ENCODE results near the gene IQGAP3. TPM values are rescaled to one million over a fixed set of nuclear protein-coding genes. Genes with fewer than 3 reads are reported as not detected.
A peak's percentile ranks its signal among the peaks of the same experiment; 100 is the strongest.

IQGAP3 gene
- total RNA-seq, 2 donors from 2014 or later = 13.6 to 57.9 TPM

DNA sequence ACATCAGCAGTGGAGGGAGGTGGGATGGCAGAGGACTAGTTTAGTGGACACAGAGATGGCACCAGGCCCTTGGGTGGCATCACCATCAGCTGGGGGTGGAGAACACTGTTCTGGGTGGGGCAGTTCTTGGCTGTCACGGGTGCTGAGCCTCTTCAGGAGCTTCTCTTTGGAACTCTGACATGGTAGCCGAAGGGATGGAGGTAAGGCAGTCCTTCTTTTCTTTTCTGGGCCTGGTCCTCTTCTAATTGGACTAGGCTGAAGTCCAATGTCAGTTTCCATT is 63.5 kb downstream of the IQGAP3 start:
- no peaks in the 10 kb centered on the region for H3K27me3 ChIP-seq
- peak overlapping the region; percentile 48 to 70 for H3K9ac ChIP-seq (ENCODE audit: low read depth in 2 of 2, low read length in 2 of 2)
- H3K9me3 ChIP-seq = no peaks in the 10 kb centered on the region
- H3K36me3 ChIP-seq = no peaks in the 10 kb centered on the region
- no peak overlapping the region for H3K4me3 ChIP-seq
- DNase-seq = no peak
- H3K4me1 ChIP-seq = peaks cover 15% of the 10 kb centered on the region
- TF ChIP-seq, protein P1, sequence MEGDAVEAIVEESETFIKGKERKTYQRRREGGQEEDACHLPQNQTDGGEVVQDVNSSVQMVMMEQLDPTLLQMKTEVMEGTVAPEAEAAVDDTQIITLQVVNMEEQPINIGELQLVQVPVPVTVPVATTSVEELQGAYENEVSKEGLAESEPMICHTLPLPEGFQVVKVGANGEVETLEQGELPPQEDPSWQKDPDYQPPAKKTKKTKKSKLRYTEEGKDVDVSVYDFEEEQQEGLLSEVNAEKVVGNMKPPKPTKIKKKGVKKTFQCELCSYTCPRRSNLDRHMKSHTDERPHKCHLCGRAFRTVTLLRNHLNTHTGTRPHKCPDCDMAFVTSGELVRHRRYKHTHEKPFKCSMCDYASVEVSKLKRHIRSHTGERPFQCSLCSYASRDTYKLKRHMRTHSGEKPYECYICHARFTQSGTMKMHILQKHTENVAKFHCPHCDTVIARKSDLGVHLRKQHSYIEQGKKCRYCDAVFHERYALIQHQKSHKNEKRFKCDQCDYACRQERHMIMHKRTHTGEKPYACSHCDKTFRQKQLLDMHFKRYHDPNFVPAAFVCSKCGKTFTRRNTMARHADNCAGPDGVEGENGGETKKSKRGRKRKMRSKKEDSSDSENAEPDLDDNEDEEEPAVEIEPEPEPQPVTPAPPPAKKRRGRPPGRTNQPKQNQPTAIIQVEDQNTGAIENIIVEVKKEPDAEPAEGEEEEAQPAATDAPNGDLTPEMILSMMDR (IDR thresholded peaks at IDR 0.05) = no peak
- peak overlapping the region; percentile 50 for H3K27ac ChIP-seq
- intact Hi-C loops (cut with DNase I) = no loop called here

GRCh38 chr1:156508205-156508954 is 64.0 kb downstream of the IQGAP3 start:
- H3K27ac ChIP-seq = peak overlapping the region; percentile 50
- H3K4me1 ChIP-seq = peaks cover 15% of the 10 kb centered on the region
- H3K9me3 ChIP-seq = no peaks in the 10 kb centered on the region
- TF ChIP-seq, protein P1 (IDR thresholded peaks at IDR 0.05) = no peak
- intact Hi-C loops (cut with DNase I) = no loop called here
- no peak overlapping the region for H3K4me3 ChIP-seq
- H3K36me3 ChIP-seq = no peaks in the 10 kb centered on the region
- peak; percentile 41 for DNase-seq
- no peaks in the 10 kb centered on the region for H3K27me3 ChIP-seq
- H3K9ac ChIP-seq (ENCODE audit: low read depth in 2 of 2, low read length in 2 of 2) = peak overlapping the region; percentile 60 to 70

- Histone ChIP-seq H3K4me1 (peaks cover 26% of the 10 kb centered on the region), H3K36me3 (no peaks in the 10 kb centered on the region), H3K27ac (no peak overlapping the region), H3K4me3 (no peak overlapping the region), H3K27me3 (no peaks in the 10 kb centered on the region), H3K9ac (ENCODE audit: low read depth in 2 of 2, low read length in 2 of 2) (no peak overlapping the region), H3K9me3 (no peaks in the 10 kb centered on the region)
- no peak for DNase-seq
- intact Hi-C loops (cut with DNase I) = no loop called here
- TF ChIP-seq, protein P1 (IDR thresholded peaks at IDR 0.05) = no peak
These were observed 65.9 kb downstream of the IQGAP3 start for GRCh38 chr1:156506450-156506849.

DNA sequence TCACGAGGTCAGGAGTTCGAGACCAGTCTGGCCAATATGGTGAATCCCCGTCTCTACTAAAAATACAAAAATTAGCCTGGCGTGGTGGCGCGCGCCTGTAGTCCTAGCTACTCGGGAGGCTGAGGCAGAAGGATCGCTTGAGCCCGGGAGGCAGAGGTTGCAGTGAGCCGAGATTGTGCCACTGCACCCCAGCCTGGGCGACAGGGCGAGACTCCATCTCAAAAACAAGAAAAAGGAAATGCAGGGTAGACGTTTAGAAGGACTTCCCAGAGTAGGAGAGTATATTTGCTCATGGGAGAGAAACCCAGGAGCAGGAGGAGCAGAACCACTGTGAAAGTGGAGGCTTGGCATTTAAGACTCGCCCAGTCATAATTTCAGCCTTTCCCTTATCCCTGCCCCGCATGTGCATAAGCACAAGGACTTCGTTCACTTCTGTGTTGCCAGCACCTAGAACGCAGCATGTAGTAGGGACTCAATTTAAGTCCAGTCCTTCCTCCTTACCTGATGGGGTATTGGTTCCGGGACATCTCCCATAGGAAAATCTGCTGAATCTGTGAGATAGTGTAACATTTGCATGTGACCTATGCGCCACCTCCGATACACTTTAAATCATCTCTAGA is 66.6 kb downstream of the IQGAP3 start:
- peaks cover 26% of the 10 kb centered on the region for H3K4me1 ChIP-seq
- no peaks in the 10 kb centered on the region for H3K36me3 ChIP-seq
- H3K27me3 ChIP-seq = no peaks in the 10 kb centered on the region
- peak overlapping the region; percentile 14 for H3K4me3 ChIP-seq
- no peaks in the 10 kb centered on the region for H3K9me3 ChIP-seq
- peak overlapping the region; percentile 36 to 85 for H3K9ac ChIP-seq (ENCODE audit: low read depth in 2 of 2, low read length in 2 of 2)
- intact Hi-C loops (cut with DNase I) = no loop called here
- peak overlapping the region; percentile 100 for H3K27ac ChIP-seq
- TF ChIP-seq, protein P1 (IDR thresholded peaks at IDR 0.05) = no peak
- DNase-seq = no peak

DNA sequence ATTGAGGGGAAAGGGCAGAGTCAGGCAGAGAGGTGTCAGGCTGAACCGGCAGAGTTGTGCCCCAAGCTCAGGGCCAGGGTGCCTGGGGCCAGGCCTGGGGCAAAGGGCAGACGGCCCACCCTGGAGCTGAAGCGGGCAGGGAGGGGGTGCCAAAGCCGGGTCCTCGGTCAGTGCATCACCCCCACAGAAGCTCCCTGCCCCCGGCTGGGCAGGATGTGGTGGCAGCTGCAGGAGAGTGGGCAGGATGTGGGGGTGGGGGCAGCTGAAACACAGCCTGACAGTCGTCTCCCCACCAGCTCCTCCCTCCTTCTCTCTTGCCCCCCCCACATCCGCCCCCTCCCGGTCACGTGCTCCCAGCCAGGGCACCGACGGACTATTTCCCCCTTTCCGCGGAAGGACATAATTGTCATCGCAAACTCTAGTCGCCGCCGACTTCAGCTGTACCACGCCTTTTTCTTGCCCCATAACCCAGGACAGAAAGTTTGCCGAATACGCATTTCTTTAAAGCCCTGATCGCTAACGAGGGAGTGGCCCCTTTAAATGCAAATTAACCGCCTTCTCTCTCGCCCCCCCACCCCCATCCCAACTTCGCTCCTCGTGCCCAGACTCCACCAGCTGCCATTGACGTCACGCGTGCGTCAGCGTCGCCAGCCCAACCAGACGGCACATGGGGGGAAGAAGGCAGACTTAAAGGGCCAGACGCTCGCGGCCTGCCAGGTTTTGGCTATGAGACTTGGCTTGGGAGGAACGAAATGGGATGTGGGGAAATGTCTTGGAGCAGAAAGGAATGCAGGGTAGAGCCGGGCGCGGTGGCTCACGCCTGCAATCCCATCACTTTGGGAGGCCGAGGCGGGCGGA is 67.3 kb downstream of the IQGAP3 start:
- DNase-seq = peak; percentile 99
- no peaks in the 10 kb centered on the region for H3K9me3 ChIP-seq
- H3K4me1 ChIP-seq = peaks cover 26% of the 10 kb centered on the region
- peak overlapping the region; percentile 85 to 92 for H3K9ac ChIP-seq (ENCODE audit: low read depth in 2 of 2, low read length in 2 of 2)
- H3K4me3 ChIP-seq = peak overlapping the region; percentile 14
- intact Hi-C loops (cut with DNase I) = no loop called here
- H3K36me3 ChIP-seq = no peaks in the 10 kb centered on the region
- TF ChIP-seq, protein P1 (IDR thresholded peaks at IDR 0.05) = no peak
- H3K27ac ChIP-seq = peak overlapping the region; percentile 100
- H3K27me3 ChIP-seq = no peaks in the 10 kb centered on the region
